Lower leg skin (tissue), 3 donors: Measurements from ENCODE around the gene OBI1.

Experiments used
- CTCF ChIP-seq, 3 donors: fragments of 450-650 bp; IDR thresholded peaks; one replicate each; pipeline ENCODE4 v1.5.1; 2016; ENCODE audit warnings: antibody characterized with exemption in 3 of 3, mild to moderate bottlenecking in 3 of 3, moderate library complexity in 2 of 3
- POLR2A ChIP-seq, 2 donors: fragments of 450-650 bp; IDR thresholded peaks; one replicate each; pipeline ENCODE4 v1.6.1; 2016 to 2017; ENCODE audit warnings: antibody characterized with exemption in 2 of 2, mild to moderate bottlenecking in 1 of 2, moderate library complexity in 1 of 2

- no peak for TF ChIP-seq CTCF (IDR thresholded peaks at IDR 0.05)
- no peak for TF ChIP-seq POLR2A (IDR thresholded peaks at IDR 0.05)
Observed at GRCh38 chr13:78600280-78600883, 58.6 kb downstream of the OBI1 start.
